Measurements from ENCODE around the gene IMP3.
A peak's percentile ranks its signal among the peaks of the same experiment; 100 is the strongest.
"Not testable (repeated sequence)": the region's sequence is repeated elsewhere in the genome, so short reads cannot be mapped to it uniquely, and the experiment has no call there.

Gene IMP3

GRCh38 chr15:75649848-75650247, 9.8 kb upstream of the IMP3 start:
- DNase-seq = no peak

DNA sequence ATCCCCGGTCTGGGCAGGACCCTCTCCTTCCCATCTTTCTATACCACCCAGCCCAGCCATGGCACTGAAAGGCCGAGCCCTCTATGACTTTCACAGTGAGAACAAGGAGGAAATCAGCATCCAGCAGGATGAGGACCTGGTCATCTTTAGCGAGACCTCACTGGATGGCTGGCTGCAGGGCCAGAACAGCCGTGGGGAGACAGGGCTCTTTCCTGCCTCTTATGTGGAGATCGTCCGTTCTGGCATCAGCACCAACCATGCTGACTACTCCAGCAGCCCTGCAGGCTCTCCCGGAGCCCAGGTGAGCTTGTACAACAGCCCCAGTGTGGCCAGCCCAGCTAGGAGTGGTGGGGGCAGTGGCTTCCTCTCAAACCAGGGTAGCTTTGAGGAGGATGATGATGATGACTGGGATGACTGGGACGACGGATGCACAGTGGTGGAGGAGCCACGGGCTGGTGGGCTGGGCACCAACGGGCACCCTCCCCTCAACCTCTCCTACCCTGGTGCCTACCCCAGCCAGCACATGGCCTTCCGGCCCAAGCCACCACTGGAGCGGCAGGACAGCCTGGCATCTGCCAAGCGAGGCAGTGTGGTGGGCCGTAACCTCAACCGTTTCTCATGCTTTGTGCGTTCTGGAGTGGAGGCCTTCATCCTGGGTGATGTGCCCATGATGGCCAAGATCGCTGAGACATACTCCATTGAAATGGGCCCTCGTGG, 9.2 kb upstream of the IMP3 start:
- no peak for DNase-seq

- DNase-seq = no peak
Measured at GRCh38 chr15:75648156-75649000, 8.4 kb upstream of the IMP3 start.

DNA sequence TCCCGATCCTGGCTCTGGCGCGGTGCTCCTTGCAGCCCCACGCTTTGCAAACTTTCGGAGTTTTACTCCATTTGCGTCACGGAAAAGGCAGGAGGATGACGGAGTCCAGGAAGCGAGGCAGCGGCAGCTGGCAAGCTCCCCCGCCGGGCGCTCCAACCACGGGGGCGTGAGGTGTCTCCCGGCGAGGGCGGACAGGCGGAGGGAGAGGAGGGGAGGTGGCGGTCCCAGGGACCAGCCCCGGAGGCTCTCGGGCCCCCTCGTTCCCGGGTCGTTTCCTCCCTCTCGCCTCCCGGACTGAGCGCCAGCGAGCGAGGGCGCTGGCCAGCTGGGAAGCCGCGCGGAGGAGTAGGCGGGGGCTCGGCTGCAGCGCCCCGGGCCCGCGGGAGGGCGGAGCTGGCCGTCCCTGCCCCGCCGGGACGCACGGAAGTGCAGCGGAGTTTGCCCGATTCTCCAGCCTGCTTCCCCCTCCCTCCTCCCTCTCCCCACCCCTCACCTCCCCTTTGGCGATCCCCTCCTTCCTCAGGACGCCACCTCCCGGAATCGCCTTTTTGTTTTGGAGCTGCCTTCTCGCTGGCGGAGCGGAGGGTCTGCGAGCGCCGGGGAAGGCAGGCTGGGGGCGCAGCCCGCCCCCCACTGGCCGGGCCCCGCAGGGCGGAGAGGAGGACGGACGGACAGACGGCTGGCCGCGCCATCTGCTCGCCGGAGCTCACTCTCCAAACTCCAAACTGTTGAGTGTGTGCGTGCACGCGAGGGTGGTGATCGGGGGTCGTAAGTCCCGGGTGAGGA, 7.5 kb upstream of the IMP3 start, which contains the start of gene SNX33:
Gene SNX33 (plus strand): TSS at position 543 of the 786 bp plus-strand sequence. CDS start 1,191 bp downstream, outside the sequence.
- DNase-seq = peak; percentile 45

DNA sequence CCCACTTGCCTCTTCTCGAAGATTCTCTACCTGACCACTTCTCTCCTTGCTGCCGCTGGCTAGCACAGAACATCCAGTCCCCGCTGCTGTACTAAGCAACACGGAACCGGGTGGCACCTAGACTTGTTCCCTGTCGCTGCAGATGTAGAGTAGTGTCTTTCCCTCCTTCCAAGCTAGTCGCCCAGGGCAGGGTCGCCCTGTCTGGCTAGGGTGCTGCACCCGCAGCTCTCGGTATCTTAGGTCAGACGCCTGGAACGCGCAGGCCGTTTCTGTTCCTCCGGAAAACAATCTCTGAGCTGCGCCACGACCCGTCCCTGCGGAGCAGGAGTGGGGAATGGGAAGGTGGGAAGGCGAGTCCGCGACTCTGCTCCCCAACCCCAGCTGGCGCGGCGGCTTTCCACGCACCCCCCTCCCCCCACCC, 6.9 kb upstream of the IMP3 start:
- DNase-seq = no peak

DNA sequence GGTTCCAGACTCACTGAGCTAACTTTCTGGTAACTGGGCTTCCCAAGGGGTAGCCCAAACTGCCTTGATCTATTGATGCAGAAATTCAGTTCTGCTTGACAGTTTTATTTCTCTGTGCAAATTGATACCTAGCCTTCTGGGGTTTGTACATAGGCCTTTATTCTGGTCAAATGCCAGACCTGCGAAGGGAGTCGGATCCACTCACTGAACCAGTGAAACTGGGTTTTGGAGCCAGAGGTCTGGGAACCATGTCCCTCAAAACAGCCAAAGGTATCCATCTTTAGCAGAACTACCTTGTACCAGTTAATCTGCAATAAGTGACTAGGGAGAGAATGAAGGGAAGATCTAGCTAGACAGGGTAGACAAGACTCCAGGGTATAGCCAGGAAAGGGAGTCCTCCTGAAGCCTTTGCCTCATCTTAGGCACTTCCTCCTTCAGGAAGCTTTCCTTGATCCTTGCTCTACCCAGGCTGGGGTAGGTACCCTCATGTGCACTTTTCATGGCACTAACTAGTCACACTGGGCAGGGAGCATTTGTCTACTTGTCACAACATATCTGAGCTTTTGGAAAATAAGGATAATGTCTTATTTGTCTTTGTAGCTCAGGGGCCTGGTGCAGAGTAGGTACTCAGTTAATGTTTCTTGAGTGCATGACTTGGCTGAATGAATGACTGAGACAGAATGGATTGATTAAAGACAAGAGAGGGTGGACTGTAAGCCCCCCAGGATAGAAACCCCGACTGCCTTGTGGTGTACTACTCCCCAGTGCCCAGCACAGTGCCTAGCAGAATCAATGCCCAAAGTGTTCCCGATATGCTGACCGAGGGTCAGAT, 6.3 kb upstream of the IMP3 start:
- no peak for DNase-seq

DNA sequence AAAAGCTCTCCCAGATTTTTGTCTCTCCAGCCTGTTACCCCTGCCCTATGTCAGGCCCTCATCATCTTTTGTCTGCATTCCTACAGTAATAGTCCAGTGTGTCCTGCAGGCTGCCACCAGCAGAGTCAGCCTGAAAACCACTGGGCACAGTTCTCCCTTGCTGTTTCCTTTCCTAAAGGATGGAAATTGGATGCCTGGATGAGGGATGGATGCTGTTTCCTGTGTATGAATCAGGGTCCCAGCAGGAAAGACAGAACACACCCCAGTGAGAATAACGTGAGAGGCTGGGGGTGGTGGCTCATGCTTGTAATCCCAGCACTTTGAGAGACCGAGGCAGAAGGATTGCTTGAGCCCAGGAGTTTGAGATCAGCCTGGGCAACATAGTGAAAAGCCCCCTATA, 4.4 kb upstream of the IMP3 start:
- no peak for DNase-seq

GRCh38 chr15:75641603-75642002, 1.6 kb upstream of the IMP3 start:
- no peak for DNase-seq

DNA sequence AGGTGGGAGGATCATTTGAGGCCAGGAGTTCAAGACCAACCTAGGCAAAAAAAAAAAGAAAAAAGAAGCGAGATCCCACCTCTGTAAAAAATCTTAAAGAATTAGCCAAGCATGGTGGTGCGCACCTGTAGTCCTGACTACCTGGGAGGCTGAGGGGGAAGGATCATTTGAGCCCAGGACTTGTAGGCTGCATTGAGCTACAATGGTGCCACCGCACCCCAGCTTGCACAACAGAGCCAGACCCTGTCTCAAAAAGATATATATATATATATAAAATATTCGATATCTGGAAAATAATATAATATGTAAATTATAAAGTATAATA, 1.1 kb upstream of the IMP3 start:
- no peak for DNase-seq

DNA sequence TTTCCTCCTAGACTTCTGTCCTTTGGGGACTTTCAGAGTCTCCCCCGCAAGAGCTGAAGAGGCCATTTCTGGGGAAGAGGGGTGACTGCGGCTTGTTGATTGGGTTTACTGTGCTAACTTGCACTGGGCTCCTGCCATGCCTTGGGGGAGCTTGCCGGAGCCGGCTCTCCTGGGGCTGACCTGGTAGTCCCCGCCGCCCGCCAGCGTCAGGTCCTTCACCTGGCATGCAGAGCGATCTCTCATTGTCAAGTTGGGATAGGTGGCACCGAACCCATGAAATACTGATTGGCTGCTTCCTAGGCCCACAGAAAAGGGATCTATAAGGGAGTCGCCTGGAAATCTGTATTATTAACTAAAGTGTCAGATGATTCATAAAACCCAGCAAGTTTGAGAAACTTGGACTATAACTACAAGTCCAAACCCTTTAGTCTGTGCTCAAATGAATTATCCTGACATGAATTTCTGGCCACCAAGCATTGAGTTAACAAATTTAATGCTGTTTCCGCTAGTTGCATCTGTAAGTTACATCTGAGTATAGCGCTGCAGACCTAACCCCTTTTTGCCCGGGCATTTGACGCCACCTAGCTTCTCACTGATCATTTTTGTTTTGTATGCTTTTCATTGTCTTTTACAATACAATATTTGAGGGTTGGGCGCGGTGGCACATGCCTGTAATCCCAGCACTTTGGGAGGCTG, 607 bp upstream of the IMP3 start:
- peak; percentile 75 for DNase-seq

- peak; percentile 24 for DNase-seq
Measured at GRCh38 chr15:75639191-75639708, 774 bp downstream of the IMP3 start.

DNA sequence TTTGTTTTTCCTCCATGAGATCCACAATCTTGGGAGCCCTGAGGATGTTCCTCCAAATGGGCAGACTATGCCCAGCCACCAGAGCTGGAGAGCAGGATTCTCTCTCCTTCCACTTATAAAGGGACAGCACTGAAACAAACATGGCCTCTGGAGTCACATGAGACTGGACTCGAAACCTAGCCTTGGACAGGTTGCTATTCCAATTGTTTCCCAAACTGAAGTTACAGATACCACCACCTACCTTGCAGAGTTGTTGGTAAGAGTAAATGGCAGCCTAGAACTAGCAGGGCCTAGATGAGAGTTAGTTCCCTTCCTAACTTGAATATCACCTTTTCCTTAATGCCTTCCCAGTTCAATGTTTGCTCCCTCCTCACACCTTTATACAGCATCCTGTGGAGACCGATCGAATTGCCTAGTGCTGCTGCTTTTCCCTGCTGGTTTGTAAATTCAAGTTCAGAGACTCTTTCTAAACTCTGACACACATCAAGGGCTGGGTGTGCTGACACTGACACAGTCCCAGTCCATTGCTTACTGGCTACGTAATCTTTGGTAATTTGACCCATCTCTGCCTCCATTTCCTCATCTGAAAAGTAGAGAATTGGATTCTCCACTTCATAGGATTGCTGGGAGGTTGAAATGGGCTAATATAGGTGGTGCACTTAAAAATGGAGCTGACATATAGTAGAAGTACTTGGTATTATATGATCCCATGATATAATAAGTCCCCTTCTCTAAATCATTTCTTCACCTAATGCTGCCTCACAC, 2.6 kb downstream of the IMP3 start:
- no peak for DNase-seq

GRCh38 chr15:75636026-75636425, 4.0 kb downstream of the IMP3 start:
- no peak for DNase-seq

GRCh38 chr15:75633922-75634321, 6.1 kb downstream of the IMP3 start:
- not testable (repeated sequence) for DNase-seq

GRCh38 chr15:75631935-75632334, 8.1 kb downstream of the IMP3 start:
- no peak for DNase-seq

DNA sequence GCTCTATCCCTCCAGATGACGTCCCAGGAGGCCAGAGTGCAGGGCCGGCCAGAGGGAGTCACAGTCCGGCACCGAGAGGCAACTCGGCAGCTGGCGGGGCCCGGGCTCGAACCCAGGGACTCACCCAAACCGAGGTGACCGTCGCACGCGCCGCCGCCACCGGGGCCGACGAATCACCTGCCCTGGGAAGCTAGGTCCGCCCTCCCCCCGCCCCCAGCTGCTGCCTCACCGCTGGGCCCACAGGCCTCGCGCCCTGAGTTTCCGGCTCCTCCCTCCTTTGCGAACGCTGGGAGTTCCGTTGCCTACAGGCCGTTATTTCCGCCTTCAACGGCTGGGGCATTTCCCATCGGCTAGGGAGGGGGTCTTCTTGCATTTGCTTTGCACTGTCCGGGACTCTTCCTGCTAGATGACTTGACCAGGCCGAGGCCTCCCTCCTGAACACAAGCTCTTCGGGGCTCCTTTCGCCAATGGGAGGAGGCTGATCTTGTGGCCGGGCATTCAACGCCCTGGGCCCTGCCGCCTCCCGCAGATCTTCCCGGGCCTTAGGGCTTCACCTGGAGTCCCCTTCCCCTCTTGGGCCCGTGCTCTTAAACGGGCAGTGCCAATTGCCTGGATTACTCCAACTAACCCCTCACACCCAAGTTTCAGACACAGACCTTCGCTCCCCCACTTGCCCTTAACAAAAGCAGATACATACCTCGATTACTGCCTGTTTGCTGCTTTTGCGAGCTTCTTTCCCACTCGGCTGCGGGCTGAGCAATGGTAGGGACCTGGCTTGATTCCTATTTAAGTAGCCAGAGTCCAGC, 14.3 kb downstream of the IMP3 start, which contains the start of gene SNUPN:
Gene SNUPN (minus strand): TSS at position 184 of the 806 bp plus-strand sequence. CDS start 4,674 bp downstream, outside the sequence.
- DNase-seq = peak; percentile 93

GRCh38 chr15:75622505-75622904, 17.5 kb downstream of the IMP3 start:
- no peak for DNase-seq

- no peak for DNase-seq
Measured at GRCh38 chr15:75620841-75621391, 19.1 kb downstream of the IMP3 start.

- DNase-seq = no peak
Measured at GRCh38 chr15:75620058-75620820, 19.8 kb downstream of the IMP3 start.
